ENCODE results near the gene LTA.
"Not testable (repeated sequence)": the region's sequence is repeated elsewhere in the genome, so short reads cannot be mapped to it uniquely, and the experiment has no call there.

LTA gene

DNA sequence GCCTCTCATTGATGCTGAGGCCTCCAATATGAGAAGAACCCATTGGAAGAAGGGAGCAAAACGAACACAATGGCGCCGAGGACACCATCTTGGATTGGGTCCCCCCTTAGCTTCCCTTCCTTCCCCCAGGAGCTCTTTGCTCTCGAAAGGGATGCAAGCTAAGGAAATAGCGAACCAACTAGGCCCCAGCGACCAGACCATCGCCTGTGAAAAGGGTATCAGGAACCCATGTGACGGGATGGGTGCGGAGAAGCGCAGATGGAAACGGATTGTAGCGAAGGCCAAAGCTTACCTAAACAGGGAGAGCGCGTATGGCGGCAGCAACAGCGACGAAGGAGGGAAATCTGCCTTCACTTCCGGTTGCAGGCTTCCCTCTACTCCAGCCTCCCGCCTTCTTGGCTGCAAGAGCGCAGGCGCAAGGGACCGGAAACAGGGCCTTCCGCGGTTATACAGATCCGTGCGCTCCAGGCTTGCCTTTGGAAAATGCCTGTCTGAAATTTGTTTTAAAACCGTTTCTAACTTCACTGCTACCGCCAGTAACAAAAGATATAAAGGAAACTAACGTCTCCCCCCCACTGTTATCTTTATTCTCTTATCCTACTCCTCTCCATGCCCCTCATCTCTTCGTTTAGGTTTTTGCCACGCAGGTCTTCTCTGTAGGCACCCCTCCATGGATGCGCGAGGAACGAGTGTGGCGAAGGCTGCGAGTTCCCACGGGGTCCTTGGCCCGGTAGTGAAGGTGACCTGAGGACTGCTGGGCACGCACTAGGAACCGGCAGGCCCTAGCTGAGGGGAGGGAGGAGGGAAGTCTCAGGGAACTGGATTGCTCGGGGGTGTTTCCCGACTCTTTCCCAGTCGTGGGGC is 30.2 kb upstream of the LTA start, which contains the start of gene DDX39B:
TSS of gene DDX39B (minus strand) at position 346 of the 864 bp plus-strand sequence. CDS start 1,471 bp downstream, outside the sequence.
- FAIRE-seq (peak; percentile 56), DNase-seq (ENCODE audit: low spot score) (peak; percentile 90)

DNA sequence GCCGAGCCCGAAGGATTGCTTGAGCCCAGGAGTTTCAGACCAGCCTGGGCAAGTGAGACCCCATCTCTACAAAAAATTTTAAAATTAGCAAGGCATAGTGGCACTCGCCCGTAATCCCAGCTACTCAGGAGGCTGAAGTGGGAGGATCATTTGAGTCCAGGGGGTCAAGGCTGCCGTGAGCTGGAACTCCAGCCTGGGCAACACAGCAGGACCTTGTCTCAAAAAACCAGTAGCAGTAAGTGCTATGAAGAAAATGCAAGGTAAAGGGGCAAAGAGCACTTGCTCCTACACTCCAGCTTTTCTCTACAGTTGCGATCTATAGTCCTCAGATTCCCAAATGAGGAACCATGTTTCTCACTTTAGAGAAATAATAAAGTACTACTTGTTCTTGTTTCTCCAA is 28.4 kb upstream of the LTA start:
- FAIRE-seq = no peak
- no peak for DNase-seq (ENCODE audit: low spot score)

DNA sequence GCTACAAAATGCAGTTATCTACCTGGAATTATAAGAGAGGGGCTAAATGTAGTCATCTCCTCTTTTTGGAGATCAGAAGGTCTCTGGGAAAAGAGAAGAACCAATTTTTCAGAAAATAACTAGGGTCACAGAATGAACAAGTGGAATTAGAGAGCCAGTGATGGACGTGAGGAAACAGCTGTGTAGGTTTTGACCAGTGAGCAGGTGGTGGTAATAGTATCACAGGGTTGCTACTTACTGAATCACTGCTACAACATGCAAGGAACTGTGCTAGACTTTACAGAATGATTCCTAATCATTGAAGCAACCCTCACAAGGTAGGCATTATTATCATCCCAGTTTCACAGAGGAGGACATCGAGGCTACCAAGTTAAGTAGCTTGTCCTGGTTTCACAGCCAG is 27.4 kb upstream of the LTA start:
- no peak for DNase-seq (ENCODE audit: low spot score)
- no peak for FAIRE-seq

DNA sequence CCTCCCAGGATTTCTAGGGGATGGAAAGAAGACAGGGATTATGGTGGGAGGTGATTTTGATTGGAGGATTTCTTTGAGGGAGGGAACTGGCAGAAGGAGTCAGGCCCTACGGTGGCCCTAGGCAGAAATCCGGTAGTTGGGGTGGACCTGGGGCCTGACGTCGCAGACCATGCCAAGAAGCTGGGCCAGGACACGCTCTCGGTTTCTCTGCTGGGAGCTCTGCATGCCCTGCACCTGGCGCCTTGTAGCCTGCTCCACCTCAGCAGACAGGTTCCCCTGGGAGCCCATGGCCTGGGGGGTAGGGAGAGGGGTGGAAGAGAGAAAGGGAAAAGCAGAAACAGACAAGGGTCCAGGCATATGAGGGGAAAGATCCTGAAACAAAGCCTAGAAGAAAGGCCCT is 26.8 kb upstream of the LTA start:
- DNase-seq (ENCODE audit: low spot score) (no peak), FAIRE-seq (no peak)

DNA sequence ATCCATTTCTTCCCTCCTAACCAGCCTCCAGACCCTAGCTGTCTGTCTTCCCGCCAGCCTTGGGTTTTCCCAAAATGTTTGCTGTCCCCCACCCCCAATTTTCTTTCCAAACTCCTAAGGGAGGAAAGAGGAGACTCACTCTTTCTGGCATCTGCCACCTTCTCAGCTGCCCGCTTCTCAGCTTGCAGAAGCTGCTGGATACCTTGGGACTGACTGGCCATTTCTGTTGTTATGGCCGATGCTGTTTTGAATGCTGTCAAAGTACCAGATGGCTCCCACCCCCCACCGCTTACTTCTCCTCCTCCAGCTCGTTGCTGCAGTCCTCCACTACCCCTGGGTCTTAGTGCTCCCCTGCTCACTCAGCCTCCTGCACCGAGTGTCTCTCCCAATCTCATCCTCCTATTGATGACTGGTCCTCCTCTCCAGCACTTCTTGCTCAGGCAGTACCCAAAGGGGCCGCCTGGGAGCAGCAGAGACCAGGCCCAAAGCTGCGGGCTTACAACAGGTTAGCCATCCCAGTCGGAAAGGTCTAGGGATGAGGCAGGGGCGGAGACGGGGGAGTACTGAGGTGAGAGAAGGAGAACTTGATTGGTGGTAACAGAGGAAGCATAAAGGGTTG is 25.6 kb upstream of the LTA start, which contains the start of gene ATP6V1G2:
TSS of gene ATP6V1G2 (minus strand) at position 270 of the 619 bp plus-strand sequence. CDS start at position 221, 49 bp downstream.
- FAIRE-seq (no peak), DNase-seq (ENCODE audit: low spot score) (peak; percentile 76)

DNA sequence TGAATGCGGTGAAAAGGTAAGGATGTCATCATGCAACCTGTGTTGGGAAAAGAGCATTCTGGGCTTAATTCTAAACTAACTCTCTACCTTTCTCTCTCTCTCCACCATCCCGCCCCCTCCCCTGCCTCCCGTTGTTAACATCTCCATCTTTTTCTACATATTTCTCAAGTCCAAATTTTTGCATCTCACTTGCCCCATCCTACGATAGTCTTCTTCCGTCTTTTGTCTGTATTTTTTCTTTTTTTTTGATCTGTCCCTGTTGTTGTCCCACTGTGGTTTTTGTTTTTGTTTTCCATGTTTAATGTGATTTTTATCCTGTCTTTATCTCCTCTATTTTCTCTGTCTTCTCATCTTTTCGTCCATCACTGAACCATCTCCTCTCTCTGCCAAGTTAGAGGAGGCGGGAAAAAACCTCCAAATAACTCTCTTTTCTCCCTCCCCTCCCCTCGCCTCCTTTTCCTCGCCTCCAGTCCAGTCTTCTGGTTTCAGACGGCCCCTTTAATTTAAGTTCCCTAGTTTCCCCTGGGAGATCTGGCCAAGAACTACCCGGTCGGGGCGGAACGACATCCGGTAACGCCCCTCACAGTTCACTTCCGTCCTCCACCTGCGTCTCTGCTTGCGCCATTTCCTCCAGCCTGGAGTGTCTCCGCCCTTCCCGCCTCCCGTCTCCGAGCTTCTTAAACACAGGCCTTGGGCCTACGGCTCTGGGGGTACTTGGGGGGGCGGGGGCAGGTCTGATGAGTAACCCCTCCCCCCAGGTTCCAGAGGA is 24.9 kb upstream of the LTA start, which contains the start of gene NFKBIL1:
TSS of gene NFKBIL1 (plus strand) at position 651 of the 769 bp plus-strand sequence. CDS start at position 738, 87 bp downstream.
- FAIRE-seq (peak; percentile 29), DNase-seq (ENCODE audit: low spot score) (peak; percentile 89)

DNA sequence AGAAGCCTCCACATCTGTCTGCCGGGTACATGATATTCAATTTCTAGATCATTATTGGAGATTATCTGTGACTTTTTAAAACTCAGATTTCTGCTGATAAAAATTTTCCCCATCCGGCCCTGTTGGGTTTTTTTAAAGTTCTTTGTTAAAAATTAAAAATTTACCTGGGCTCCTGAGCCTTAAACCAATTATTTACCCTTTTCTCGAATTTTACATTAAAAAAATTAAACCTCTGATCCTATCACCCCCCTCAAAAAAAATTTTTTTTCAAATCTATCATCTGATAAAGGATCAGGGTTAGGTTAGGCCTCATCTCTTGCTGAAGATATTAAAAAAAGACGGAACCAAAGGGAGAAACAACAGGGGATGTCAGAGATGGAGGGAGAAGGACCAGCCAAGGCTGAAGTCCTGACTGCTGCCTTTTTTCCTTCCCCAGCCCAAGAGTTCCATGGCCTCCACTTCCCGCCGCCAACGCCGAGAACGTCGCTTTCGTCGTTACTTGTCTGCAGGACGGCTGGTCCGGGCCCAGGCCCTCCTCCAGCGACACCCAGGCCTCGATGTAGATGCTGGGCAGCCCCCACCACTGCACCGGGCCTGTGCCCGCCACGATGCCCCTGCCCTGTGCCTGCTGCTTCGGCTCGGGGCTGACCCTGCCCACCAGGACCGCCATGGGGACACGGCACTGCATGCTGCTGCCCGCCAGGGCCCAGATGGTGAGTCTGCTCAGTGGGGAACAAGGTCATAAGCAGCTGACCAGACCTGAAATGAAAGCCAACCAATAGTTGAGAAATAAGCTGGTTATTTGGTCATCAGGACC is 24.2 kb upstream of the LTA start:
- no peak for FAIRE-seq
- no peak for DNase-seq (ENCODE audit: low spot score)

DNA sequence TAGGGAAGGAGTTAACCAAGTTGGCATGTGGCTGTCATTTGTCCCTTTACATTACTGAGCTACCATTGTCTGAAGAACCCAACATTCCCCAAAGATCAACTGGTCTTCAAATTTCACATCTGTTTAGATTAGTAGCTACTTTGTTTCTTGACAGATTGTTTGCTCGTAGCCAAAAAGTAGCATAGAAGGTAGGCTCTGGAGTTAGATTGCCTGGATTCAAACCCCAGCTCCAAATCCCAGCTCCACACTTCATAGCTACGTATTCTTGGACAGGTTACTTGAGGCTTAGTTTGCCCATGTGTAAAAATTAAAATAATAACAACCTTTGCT is 23.6 kb upstream of the LTA start:
- DNase-seq (ENCODE audit: low spot score) (no peak), FAIRE-seq (no peak)

DNA sequence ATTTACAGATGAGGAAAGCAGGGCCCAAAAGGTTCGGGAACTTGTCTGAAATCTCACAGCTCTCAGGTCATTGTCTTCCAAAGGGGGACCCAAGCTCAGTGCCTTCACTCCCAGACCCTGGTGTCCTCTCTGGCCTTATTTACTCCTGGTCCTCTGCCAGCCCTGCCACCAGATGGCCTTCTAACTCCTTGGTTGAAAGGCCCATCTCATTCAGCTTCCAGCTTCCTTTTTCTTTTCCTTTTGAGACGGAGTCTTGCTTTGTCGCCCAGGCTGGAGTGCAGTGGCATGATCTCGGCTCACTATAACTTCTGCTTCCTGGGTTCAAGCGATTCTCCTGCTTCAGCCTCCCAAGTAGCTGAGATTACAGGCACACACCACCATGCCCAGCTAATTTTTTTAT is 20.7 kb upstream of the LTA start:
- peak; percentile 28 for DNase-seq (ENCODE audit: low spot score)
- not testable (repeated sequence) for FAIRE-seq

DNA sequence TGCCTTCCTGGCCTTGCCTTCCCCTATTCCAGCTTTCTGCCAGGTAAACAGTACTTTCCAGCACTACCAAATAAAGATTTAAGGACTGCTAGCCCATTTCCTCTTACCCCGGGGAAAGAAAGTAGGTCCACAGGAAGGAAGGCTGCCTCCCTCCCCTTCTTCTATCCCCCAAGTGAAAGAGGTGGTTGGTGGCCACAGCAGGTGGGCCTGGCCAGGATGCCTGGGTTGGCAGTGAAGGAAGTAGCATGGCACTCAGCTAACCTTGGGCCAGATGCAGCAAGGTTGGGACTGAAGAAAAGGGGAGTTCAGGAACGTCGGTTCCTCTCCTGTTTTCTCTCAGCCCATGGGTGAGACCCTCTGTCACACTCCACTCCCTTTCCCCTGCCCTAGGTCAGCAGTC is 15.8 kb upstream of the LTA start:
- FAIRE-seq (no peak), DNase-seq (ENCODE audit: low spot score) (no peak)

DNA sequence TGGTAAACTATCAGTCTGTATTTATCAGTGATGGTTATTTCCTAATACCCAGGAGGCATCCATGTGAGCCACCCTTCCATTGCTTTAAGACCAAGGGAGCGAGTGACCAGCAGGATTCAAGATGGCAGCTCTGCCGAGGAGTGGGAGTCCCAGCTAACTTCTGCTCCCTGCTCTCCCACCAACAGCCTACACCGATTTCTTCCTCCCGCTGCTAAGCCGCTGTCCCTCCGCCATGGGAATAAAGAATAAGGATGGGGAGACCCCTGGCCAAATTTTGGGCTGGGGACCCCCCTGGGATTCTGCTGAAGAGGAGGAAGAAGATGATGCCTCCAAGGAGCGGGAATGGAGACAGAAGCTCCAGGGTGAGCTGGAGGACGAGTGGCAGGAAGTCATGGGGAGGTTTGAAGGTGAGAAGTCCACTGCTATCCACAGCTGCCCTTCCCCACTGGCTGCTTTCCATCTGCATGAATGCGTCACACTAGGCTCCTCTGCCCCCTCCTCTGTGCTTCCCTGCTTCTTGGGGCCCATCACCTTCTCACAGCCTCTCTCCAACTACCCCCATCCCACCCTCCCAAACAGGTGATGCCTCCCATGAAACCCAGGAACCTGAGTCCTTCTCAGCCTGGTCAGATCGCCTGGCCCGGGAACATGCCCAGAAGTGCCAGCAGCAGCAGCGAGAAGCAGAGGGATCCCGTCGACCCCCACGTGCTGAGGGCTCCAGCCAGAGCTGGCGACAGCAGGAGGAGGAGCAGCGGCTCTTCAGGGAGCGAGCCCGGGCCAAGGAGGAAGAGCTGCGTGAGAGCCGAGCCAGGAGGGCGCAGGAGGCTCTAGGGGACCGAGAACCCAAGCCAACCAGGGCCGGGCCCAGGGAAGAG is 14.4 kb upstream of the LTA start:
- FAIRE-seq (no peak), DNase-seq (ENCODE audit: low spot score) (no peak)

DNA sequence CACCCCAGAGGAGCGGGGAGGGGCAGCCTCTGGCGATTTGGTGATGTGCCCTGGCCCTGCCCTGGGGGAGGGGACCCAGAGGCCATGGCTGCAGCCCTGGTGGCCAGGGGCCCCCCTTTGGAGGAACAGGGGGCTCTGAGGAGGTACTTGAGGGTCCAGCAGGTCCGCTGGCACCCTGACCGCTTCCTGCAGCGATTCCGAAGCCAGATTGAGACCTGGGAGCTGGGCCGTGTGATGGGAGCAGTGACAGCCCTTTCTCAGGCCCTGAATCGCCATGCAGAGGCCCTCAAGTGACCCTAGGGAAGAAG is 13.8 kb upstream of the LTA start:
- DNase-seq (ENCODE audit: low spot score) (no peak), FAIRE-seq (no peak)

DNA sequence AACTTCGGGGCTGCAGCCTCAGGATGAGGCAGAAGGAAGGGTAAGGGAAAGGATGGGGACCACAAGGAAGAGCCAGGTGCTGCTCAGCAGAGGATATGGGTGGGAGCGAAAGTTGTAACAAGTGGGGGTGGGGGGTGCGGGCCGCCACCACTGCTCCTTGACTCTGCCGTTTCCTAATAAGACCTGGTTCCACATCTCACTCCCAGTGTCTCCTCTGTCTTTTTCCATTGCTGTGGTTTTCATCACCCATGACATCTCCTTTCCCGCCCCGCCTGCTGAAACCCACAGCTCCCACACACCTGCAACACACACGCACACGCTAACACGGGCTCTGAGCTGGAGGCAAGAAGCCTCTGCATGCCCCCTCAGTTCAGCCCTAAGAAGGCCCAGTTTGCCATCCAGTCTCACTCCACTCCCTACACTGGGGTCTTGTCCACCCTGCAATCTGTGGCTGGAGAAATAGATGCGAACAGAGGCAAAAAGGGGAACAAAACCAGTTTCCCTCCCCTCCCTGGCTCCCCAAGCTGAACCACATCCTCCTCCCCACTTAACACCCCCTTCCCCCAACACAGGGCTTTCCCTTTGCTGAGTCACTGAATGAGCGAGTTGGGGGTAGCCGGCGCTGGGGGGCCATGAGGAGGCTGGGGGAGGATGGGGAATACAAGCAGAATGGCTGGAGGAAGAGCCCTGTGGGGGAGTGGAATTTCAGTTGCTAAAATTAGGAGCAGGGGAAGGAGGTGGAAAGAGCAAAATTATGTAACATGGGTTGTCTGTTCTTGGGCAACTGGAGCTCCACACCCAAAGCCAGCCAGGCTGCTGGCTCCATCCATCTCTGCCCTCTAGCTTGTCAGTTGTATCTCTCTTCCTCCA is 13.2 kb upstream of the LTA start:
- no peak for DNase-seq (ENCODE audit: low spot score)
- no peak for FAIRE-seq

DNA sequence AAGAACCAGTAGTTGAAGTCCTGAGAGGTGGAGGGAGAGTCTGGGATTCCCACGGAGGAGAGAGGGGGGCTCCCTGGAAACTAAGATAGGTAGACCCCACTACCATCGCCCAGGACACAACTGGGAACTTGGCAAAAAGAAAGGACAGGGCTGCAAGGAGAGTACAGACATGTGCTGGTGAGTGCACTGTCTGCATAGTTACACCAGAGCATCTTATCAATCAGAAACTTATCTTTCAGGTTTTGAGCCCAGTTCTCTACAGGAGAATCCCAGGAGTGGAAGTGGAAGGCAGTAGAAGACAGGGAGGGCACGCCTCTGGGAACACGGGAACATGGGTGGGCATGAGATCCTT is 12.5 kb upstream of the LTA start:
- no peak for DNase-seq (ENCODE audit: low spot score)
- no peak for FAIRE-seq

DNA sequence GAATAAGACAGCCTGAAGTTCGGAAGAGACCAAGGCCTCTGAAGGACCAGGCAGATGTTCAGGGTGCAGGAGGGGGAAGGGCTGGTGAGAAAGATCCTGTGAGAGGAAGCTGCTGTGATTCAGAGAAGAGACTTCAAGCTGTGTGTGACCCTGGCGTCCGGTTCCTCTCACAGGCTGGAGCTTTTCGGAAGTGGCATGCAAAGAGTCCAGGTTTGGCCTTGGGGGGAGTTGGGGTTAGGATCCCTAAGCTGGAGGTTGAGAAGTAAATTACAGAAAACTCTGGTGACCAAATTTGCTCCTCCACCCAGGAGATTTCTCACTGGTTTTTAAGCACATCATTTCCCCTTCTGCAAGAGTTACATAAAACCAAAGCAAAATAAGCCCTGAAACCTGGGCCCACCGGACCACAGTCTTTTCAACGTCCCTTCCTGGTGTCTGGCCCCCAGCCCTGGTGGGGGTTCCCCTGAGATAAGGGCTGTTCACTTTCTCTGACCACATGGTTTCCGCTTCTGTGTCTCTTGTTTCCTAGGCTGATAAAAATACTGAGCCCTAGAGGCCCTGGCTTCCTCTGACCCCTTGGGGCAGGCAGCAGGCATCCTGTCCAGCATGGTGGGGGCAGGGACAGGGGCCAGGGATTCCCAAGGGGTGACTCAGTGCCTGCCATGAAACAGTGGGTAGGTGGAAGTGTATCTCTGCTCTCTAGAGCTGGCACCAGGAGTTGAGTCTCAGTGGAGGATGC is 12.0 kb upstream of the LTA start:
- FAIRE-seq (peak; percentile 75), DNase-seq (ENCODE audit: low spot score) (peak; percentile 88)

DNA sequence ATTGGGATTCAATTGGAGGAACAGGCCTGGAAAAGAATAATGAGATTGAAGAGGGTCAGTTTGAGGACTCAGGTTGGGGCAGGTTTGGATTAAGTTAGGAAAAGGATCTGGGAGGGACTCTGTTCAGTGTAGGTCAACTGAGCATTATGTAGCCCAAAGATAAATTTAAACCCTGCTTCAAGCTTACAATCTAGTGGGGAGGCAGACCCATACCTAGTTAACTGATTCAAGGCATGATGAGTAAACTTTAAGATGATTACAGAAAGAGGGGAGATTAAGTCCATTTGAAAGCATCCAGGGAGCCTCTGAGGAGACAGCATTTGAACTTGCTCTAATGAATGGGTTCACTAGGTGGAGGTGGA is 11.4 kb upstream of the LTA start:
- DNase-seq (ENCODE audit: low spot score) (no peak), FAIRE-seq (no peak)

DNA sequence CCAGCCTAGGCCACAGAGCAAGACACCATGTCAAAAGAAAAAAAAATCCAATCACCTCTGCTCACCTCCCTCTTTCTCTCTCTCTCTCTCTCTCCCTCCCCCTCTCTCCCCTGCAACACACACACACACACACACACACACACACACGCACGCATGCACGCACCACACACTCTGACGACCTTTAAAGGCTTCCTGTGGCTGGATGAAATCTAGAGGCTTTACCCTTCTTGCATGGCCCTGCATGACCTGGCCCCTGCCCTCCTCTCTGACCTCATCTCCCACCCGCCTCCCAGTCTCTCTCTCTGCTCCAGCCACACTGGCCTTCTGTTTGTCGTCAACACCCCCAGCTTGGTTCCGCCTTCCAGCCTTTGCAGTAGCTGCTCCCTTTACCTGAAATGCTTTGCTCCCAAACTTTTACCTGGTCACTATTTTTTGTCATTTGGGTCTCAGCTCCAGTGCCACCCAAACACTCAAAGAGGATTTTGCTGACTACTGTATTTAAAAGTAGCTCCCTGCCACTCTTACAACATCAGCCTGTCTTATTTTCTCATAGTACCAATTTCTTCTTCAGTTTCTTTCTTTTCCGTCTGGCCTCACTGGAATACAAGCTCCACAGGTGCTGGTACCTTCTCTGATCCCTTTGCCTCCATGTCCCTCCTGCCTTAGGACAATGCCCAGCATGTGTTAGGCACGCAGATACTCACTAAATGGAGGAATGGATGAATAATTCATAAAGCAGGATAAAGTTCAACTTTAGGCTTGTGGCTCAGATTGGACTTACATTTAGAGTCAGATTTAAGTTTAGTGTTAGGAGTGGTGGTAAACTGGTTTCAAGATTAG is 4.3 kb upstream of the LTA start:
- DNase-seq (ENCODE audit: low spot score) = no peak
- FAIRE-seq = no peak

DNA sequence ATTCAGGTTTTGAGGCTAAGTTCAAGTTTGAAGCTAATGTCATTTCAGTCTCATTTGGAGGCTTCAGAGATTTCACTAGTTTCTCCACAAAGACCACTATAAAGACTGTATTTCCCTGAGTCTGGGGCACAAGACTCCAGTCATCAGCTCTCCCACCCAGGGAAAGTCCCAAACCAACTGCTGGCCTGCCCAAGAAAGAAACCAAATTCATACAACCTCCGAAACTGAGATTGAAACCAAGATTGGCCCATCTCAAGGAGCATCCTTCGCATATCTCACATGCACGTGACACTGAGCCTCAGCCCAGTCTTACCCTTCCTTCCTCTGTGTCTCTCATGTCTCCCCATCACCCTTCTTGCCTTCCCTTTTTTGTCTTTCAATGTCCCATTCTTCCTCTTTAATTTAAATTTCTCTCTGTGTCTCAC is 3.5 kb upstream of the LTA start:
- FAIRE-seq (no peak), DNase-seq (ENCODE audit: low spot score) (no peak)

All from RCC 7860 (cell line).